ENCODE measurements around the gene MCM3.

Gene MCM3

DNA sequence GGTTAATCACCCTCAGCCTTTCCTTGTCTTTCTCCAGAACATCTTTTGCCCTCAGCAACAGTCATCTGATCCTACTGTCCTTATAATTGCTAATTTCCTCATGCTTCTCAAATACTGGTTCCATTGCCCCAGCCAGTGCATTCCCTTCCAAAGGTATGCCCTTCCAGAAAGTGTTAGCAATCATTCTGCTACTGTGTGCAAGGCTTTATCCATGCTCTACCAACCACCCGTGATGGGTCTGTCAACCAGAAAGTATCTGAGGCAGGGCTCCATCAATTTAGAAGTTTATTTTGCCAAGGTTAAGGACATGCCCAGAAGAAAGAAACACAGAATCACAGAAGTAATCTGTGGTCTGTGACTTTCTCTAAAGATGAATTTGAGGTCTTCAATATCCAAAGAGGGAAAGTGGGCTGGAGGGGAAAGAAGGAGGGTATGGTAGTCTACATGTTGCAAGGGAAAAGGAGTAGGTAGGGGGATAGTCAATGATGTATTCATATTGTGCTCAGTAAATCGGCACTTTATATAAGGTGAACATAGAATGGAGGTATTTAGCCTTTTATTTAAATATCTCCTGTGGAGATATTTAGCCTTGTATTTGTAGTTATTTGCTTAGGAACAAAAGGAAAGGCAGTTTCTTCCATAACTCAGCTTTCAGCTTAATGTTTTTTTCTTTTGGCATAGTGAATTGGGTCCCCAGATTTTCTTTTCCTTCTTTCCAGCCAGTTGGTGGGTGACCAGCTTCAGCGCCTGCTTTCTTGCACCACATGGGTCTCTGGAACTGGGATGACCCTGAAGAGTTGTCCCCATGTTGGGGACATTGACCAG is 42.2 kb upstream of the MCM3 start:
- no peak for DNase-seq (ENCODE audit: low read depth, low spot score)
- H3K4me3 ChIP-seq (ENCODE audit: low read depth, low read length): no peak overlapping the region
- POLR2A ChIA-PET: no interaction called here
- CTCF ChIA-PET: no interaction called here
- TF ChIP-seq, protein P1, sequence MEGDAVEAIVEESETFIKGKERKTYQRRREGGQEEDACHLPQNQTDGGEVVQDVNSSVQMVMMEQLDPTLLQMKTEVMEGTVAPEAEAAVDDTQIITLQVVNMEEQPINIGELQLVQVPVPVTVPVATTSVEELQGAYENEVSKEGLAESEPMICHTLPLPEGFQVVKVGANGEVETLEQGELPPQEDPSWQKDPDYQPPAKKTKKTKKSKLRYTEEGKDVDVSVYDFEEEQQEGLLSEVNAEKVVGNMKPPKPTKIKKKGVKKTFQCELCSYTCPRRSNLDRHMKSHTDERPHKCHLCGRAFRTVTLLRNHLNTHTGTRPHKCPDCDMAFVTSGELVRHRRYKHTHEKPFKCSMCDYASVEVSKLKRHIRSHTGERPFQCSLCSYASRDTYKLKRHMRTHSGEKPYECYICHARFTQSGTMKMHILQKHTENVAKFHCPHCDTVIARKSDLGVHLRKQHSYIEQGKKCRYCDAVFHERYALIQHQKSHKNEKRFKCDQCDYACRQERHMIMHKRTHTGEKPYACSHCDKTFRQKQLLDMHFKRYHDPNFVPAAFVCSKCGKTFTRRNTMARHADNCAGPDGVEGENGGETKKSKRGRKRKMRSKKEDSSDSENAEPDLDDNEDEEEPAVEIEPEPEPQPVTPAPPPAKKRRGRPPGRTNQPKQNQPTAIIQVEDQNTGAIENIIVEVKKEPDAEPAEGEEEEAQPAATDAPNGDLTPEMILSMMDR (IDR thresholded peaks at IDR 0.05; ENCODE audit: insufficient read depth, low read length, missing control alignments): no peak

DNA sequence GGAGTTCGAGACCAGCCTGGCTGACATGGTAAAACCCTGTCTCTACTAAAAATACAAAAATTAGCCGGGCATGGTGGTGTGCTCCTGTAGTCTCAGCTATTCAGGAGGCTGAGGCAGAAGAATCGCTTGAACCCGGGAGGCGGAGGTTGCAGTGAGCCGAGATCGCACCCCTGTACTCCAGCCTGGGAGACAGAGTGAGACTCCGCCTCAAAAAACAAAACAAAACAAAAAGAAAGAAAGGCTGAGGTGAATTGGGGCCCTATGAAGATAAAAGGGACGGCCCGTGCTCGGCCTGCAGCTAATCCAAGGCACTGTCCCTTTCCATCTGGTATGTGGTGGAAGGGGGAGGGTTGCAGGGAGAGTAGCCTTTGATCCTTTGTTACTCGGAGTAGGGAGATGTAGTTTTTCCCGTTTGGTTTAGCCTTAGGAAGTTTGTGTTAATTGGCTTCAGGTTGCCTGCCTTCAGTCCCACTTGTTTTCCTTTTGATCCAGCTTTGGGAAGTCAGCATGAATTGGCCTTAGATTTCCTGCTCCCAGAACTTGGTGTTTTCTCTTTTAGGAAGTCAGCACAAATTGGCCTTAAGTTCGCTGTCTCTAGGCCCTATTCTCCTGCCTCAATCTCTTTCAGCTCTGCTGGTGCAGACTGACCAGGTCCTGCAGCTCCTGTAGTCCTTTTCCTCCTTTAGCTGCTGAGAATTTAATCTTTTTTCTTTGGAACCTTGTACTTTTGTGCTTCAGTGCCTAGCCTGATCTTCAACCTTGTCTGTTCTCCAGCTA is 41.3 kb upstream of the MCM3 start:
- TF ChIP-seq, protein P1 (IDR thresholded peaks at IDR 0.05; ENCODE audit: insufficient read depth, low read length, missing control alignments): no peak
- no peak for DNase-seq (ENCODE audit: low read depth, low spot score)
- ChIA-PET CTCF (no interaction called here), POLR2A (no interaction called here)
- no peak overlapping the region for H3K4me3 ChIP-seq (ENCODE audit: low read depth, low read length)

DNA sequence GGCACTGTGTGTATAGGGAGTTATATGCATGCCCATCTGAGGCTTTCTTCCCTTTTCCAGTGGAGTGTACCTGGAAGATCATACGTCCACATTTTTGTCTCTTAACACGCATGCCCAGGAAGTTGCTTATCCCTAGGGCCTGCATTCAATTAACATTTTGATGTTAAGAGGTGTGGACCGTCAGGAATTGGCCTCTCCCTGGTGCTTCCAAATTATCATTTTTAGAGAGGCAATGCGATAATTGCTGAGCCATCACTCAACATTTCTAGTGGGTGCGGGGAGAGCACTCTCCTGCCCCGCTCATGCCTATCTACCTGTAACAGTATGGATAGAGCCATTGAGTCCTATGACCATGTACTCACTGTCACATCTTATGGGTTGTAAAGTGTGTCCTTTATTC is 39.6 kb upstream of the MCM3 start:
- ChIA-PET CTCF (no interaction called here), POLR2A (no interaction called here)
- no peak overlapping the region for H3K4me3 ChIP-seq (ENCODE audit: low read depth, low read length)
- no peak for DNase-seq (ENCODE audit: low read depth, low spot score)
- TF ChIP-seq, protein P1 (IDR thresholded peaks at IDR 0.05; ENCODE audit: insufficient read depth, low read length, missing control alignments): no peak

DNA sequence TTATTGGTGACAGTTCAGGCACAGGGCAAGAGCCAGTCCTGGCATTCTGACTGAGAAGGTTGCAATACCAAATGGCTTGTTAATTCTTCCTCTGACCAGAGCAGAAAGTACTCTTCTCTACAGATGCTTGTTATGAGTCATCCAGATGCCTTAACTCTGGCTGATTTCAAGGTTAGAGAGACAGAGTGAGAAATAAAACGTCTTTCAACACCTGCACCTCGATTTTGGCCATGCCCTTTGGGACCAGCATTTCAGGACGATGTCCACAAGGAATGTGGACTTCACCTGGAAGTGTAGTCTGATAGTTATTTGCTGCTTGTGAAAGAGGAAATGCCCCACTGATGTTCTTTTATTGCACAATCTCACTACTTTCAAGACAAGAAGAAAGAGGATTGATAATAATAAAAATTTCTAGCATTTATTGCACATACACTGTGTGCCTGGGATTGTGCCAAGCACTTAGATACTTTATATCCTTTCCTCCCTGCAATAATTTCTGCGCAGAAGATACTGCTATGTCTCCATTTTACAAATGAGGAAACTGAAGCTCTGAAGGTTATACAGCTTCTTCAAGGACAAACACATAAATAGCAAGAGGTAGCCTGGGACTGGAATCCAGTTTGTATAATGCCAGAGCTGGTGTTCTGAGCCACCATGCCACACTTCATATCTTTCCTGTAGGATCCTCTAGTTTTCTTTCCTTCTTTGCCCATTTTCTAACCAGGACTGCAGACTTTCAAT is 33.5 kb upstream of the MCM3 start:
- no peak for DNase-seq (ENCODE audit: low read depth, low spot score)
- no peak overlapping the region for H3K4me3 ChIP-seq (ENCODE audit: low read depth, low read length)
- TF ChIP-seq, protein P1 (IDR thresholded peaks at IDR 0.05; ENCODE audit: insufficient read depth, low read length, missing control alignments): no peak
- CTCF ChIA-PET: no interaction called here
- POLR2A ChIA-PET: no interaction called here

DNA sequence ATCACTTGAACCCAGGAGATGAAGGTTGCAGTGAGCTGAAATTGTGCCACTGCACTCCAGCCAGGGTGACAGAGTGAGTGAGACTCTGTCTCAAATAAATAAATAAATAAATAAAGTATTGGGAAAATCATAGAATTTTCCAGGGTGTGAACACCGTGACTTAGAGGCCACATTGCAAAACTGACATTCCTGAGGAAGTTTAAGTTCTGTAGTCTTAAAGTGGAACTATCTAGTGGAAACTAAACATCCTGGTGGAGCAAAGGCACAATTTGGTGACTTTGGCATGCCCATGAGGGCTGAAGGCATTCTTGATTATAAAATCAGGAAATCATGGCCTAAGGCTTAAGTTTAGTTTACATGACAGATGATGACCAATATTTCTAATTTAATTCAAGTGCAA is 32.7 kb upstream of the MCM3 start:
- CTCF ChIA-PET: interaction anchor here (1.6 kb wide), 1 partner anchor 53 kb away, joined by 6 read pairs; no protein-coding TSS in a partner anchor
- TF ChIP-seq, protein P1 (IDR thresholded peaks at IDR 0.05; ENCODE audit: insufficient read depth, low read length, missing control alignments): no peak
- POLR2A ChIA-PET: no interaction called here

DNA sequence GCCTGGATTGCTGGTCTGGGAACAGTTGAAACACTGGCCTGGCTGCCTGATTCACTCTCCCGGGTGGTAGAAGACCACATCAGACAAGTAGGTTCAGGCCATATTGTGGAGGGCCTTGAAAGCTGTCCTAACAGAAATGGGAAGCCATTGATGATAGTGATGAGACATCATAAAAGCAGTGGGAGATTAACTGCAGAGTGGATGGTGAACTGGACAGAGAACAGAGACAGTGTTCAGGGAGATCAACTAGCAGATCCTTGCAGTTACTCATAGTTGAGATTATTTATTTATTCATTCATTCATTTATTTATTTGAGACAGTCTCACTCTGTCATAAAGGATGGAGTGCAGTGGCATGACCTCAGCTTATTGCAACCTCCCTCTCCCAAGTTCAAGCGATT is 30.2 kb upstream of the MCM3 start:
- ChIA-PET POLR2A (no interaction called here), CTCF (no interaction called here)
- no peak overlapping the region for H3K4me3 ChIP-seq (ENCODE audit: low read depth, low read length)
- no peak for DNase-seq (ENCODE audit: low read depth, low spot score)
- TF ChIP-seq, protein P1 (IDR thresholded peaks at IDR 0.05; ENCODE audit: insufficient read depth, low read length, missing control alignments): no peak

More for the DNA sequence above, 32.7 kb upstream of the MCM3 start:
- no peak overlapping the region for H3K4me3 ChIP-seq (ENCODE audit: low read depth, low read length)
- no peak for DNase-seq (ENCODE audit: low read depth, low spot score)
